Chondrocyte (in vitro differentiated cells): ENCODE data around the gene AGA. TPM values are rescaled to one million over a fixed set of nuclear protein-coding genes. Genes with fewer than 3 reads are reported as not detected.

Experiments
- DNase-seq: peaks from one replicate; pipeline ENCODE4 v3.0.0; 2021; ENCODE audit warnings: mixed read lengths, low spot score
- H3K27ac Mint-ChIP-seq: one replicate; pipeline ENCODE4 v1.8.0; 2021; ENCODE audit warnings: mild to moderate bottlenecking, moderate library complexity, mixed read lengths; ENCODE audit not compliant: unreplicated experiment
- H3K27me3 Mint-ChIP-seq: 2 replicates; pipeline ENCODE4 v1.8.0; 2021; ENCODE audit warnings: low read depth, mixed read lengths
- H3K36me3 Mint-ChIP-seq: 2 replicates; pipeline ENCODE4 v1.8.0; 2021; ENCODE audit warnings: low read depth, mixed read lengths
- H3K4me1 Mint-ChIP-seq: 2 replicates; pipeline ENCODE4 v1.8.0; 2021; ENCODE audit warnings: low read depth, mild to moderate bottlenecking, mixed read lengths
- H3K4me3 Mint-ChIP-seq: one replicate; pipeline ENCODE4 v1.8.0; 2021; ENCODE audit warnings: mild to moderate bottlenecking, moderate library complexity, mixed read lengths; ENCODE audit not compliant: unreplicated experiment
- H3K9me3 Mint-ChIP-seq: 2 replicates; pipeline ENCODE4 v1.8.0; 2021; ENCODE audit warnings: low read depth, mixed read lengths
- total RNA-seq: library from RNA; stranded (reverse); gene quantifications from 3 replicates; pipeline ENCODE4 v1.2.1, GENCODE V29; 2021
- TF ChIP-seq, protein P1 (sequence below): fragments of 200-600 bp; sonication (generic); IDR thresholded peaks from 2 replicates; pipeline ENCODE4 v1.5.0; 2021; ENCODE audit warnings: antibody characterized with exemption, mild to moderate bottlenecking, moderate library complexity

Gene AGA
- total RNA-seq, 1 donor from 2014 or later = 26.2 TPM

GRCh38 chr4:177400030-177400429 is 42.2 kb downstream of the AGA start:
- Mint-ChIP-seq H3K36me3 (no peaks in the 10 kb centered on the region), H3K27me3 (no peaks in the 10 kb centered on the region), H3K27ac (no peak overlapping the region), H3K9me3 (peaks cover 17% of the 10 kb centered on the region), H3K4me1 (peaks cover 4% of the 10 kb centered on the region), H3K4me3 (no peak overlapping the region)
- DNase-seq = no peak
- TF ChIP-seq, protein P1, sequence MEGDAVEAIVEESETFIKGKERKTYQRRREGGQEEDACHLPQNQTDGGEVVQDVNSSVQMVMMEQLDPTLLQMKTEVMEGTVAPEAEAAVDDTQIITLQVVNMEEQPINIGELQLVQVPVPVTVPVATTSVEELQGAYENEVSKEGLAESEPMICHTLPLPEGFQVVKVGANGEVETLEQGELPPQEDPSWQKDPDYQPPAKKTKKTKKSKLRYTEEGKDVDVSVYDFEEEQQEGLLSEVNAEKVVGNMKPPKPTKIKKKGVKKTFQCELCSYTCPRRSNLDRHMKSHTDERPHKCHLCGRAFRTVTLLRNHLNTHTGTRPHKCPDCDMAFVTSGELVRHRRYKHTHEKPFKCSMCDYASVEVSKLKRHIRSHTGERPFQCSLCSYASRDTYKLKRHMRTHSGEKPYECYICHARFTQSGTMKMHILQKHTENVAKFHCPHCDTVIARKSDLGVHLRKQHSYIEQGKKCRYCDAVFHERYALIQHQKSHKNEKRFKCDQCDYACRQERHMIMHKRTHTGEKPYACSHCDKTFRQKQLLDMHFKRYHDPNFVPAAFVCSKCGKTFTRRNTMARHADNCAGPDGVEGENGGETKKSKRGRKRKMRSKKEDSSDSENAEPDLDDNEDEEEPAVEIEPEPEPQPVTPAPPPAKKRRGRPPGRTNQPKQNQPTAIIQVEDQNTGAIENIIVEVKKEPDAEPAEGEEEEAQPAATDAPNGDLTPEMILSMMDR = no peak

GRCh38 chr4:177396352-177396751 is 45.9 kb downstream of the AGA start:
- peaks cover under 1% of the 10 kb centered on the region for H3K4me1 Mint-ChIP-seq
- peaks cover 17% of the 10 kb centered on the region for H3K9me3 Mint-ChIP-seq
- TF ChIP-seq, protein P1 = no peak
- DNase-seq = no peak
- H3K27me3 Mint-ChIP-seq = no peaks in the 10 kb centered on the region
- H3K36me3 Mint-ChIP-seq = no peaks in the 10 kb centered on the region
- H3K4me3 Mint-ChIP-seq = no peak overlapping the region
- no peak overlapping the region for H3K27ac Mint-ChIP-seq

DNA sequence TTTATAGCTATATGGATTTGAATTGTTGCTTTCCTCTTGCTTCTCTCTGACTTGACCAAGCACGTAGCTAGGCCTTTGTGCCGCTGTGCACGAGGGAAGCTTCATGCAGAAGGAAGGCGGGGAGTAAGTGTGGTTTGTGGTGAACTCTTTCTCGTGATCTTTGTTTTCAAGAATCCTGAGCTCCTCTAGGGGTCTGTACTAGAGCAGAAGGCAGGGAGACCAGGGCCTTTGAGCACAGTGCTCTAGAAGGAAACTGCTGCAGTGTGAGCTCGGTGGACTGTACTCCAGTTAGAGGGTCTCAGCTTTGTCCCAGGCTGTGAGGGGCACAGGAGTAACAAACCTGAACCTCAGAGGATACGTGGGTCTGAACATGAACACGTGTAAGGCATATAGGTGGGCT is 49.0 kb downstream of the AGA start:
- TF ChIP-seq, protein P1 = no peak
- Mint-ChIP-seq H3K27ac (no peak overlapping the region), H3K4me1 (peaks cover 4% of the 10 kb centered on the region), H3K4me3 (no peak overlapping the region), H3K9me3 (peaks cover 9% of the 10 kb centered on the region), H3K36me3 (no peaks in the 10 kb centered on the region), H3K27me3 (peaks cover 3% of the 10 kb centered on the region)
- no peak for DNase-seq

- H3K27me3 Mint-ChIP-seq = peaks cover 3% of the 10 kb centered on the region
- H3K4me1 Mint-ChIP-seq = peaks cover 4% of the 10 kb centered on the region
- no peaks in the 10 kb centered on the region for H3K36me3 Mint-ChIP-seq
- no peak overlapping the region for H3K4me3 Mint-ChIP-seq
- no peak overlapping the region for H3K27ac Mint-ChIP-seq
- DNase-seq = no peak
- H3K9me3 Mint-ChIP-seq = no peaks in the 10 kb centered on the region
- TF ChIP-seq, protein P1 = no peak
Measured at GRCh38 chr4:177391953-177392352, 50.3 kb downstream of the AGA start.

- H3K9me3 Mint-ChIP-seq = no peaks in the 10 kb centered on the region
Measured at GRCh38 chr4:177391287-177391686, 51.0 kb downstream of the AGA start.

More at GRCh38 chr4:177391287-177391686, 51.0 kb downstream of the AGA start:
- Mint-ChIP-seq H3K27me3 (peaks cover 3% of the 10 kb centered on the region), H3K4me3 (no peak overlapping the region), H3K36me3 (no peaks in the 10 kb centered on the region), H3K27ac (no peak overlapping the region), H3K4me1 (peaks cover 7% of the 10 kb centered on the region)
- no peak for DNase-seq
- TF ChIP-seq, protein P1 = no peak
